ENCODE measurements around the gene SYNE4.

- TF ChIP-seq POLR2A (IDR thresholded peaks at IDR 0.05) (no peak), CTCF (IDR thresholded peaks at IDR 0.05) (no peak)
Measured at GRCh38 chr19:35959968-35960320, 48.7 kb downstream of the SYNE4 start.

All from uterus (tissue), 2 donors.